Ascending aorta (tissue), 2 donors: ENCODE data around the gene BCL2L15. TPM values are rescaled to one million over a fixed set of nuclear protein-coding genes. Genes with fewer than 3 reads are reported as not detected.

ENCODE experiments used
- DNase-seq, 2 donors: peaks; one replicate each; pipeline ENCODE4 v3.0.0-alpha.2; 2019; ENCODE audit warnings: low spot score in 2 of 2
- H3K27ac ChIP-seq, 2 donors: fragments of 200-600 bp; sonication (generic); one replicate each; pipeline ENCODE4 v1.5.1; 2016 to 2017; ENCODE audit warnings: mild to moderate bottlenecking in 1 of 2
- H3K27me3 ChIP-seq: fragments of 200-600 bp; sonication (generic); one replicate; pipeline ENCODE4 v1.5.1; 2017
- H3K36me3 ChIP-seq, 2 donors: fragments of 200-600 bp; sonication (generic); one replicate each; pipeline ENCODE4 v1.5.1; 2016
- H3K4me1 ChIP-seq, 2 donors: fragments of 200-600 bp; sonication (generic); one replicate each; pipeline ENCODE4 v1.5.1; 2016 to 2017; ENCODE audit warnings: mild to moderate bottlenecking in 1 of 2
- H3K4me3 ChIP-seq, 2 donors: fragments of 200-600 bp; sonication (generic); one replicate each; pipeline ENCODE4 v1.5.1; 2016 to 2017; ENCODE audit warnings: mild to moderate bottlenecking in 1 of 2
- H3K9me3 ChIP-seq, 2 donors: fragments of 200-600 bp; sonication (generic); one replicate each; pipeline ENCODE4 v1.5.1; 2016
- CTCF ChIP-seq, 3 experiments: fragments of 200-600 bp in 2 of 3; fragments of 450-650 bp in 1 of 3; sonication (generic) in 2 of 3; IDR thresholded peaks; one replicate each; pipeline ENCODE4 v1.5.1; 2016 to 2019; ENCODE audit warnings: antibody characterized with exemption in 3 of 3, mild to moderate bottlenecking in 1 of 3, moderate library complexity in 1 of 3
- intact Hi-C: fragments of 100-400 bp; cut with DNase I; formaldehyde crosslinking; loops from one replicate; pipeline ENCODE4 v1.15.1; 2023
- total RNA-seq: library from RNA; depleted of rRNA; stranded (reverse); fragments of >200 nt; gene quantifications from one replicate; pipeline ENCODE4 v1.1.0, GENCODE V29; 2016

Gene BCL2L15
- total RNA-seq, 1 donor from 2014 or later = not detected

GRCh38 chr1:113890816-113891215 lies 3.4 kb upstream of the BCL2L15 start:
- Histone ChIP-seq H3K9me3 (no peaks in the 10 kb centered on the region), H3K4me3 (no peak overlapping the region), H3K27me3 (no peaks in the 10 kb centered on the region), H3K27ac (no peak overlapping the region), H3K4me1 (no peaks in the 10 kb centered on the region), H3K36me3 (peaks cover 8 to 16% of the 10 kb centered on the region in 2 donors)
- no peak for TF ChIP-seq CTCF (IDR thresholded peaks at IDR 0.05)
- DNase-seq = no peak
- intact Hi-C loops = no loop called here

- no peaks in the 10 kb centered on the region for H3K36me3 ChIP-seq
- H3K4me3 ChIP-seq = no peak overlapping the region
- no peak for DNase-seq
These were observed 672 bp downstream of the BCL2L15 start for GRCh38 chr1:113886417-113887401.

GRCh38 chr1:113881661-113882060 lies 5.7 kb downstream of the BCL2L15 start:
- intact Hi-C loops = no loop called here
- no peaks in the 10 kb centered on the region for H3K9me3 ChIP-seq
- no peaks in the 10 kb centered on the region for H3K27me3 ChIP-seq
- no peaks in the 10 kb centered on the region for H3K36me3 ChIP-seq
- no peak for DNase-seq
- H3K27ac ChIP-seq = no peak overlapping the region
- H3K4me3 ChIP-seq = no peak overlapping the region
- H3K4me1 ChIP-seq = no peaks in the 10 kb centered on the region
- TF ChIP-seq CTCF (IDR thresholded peaks at IDR 0.05) = no peak

More at GRCh38 chr1:113886417-113887401, 672 bp downstream of the BCL2L15 start:
- no peaks in the 10 kb centered on the region for H3K27me3 ChIP-seq
- H3K4me1 ChIP-seq = no peaks in the 10 kb centered on the region
- no peak for TF ChIP-seq CTCF (IDR thresholded peaks at IDR 0.05)
- no peaks in the 10 kb centered on the region for H3K9me3 ChIP-seq
- no peak overlapping the region for H3K27ac ChIP-seq
- intact Hi-C loops = no loop called here

GRCh38 chr1:113879739-113880038 lies 7.7 kb downstream of the BCL2L15 start:
- no peaks in the 10 kb centered on the region for H3K36me3 ChIP-seq
- DNase-seq = no peak
- H3K9me3 ChIP-seq = no peaks in the 10 kb centered on the region
- intact Hi-C loops = no loop called here
- H3K27ac ChIP-seq = no peak overlapping the region
- H3K4me1 ChIP-seq = no peaks in the 10 kb centered on the region
- no peaks in the 10 kb centered on the region for H3K27me3 ChIP-seq
- no peak overlapping the region for H3K4me3 ChIP-seq
- TF ChIP-seq CTCF (IDR thresholded peaks at IDR 0.05) = no peak

GRCh38 chr1:113876176-113876575 lies 11.2 kb downstream of the BCL2L15 start:
- no peaks in the 10 kb centered on the region for H3K9me3 ChIP-seq
- no peak for DNase-seq
- H3K27me3 ChIP-seq = no peaks in the 10 kb centered on the region
- H3K4me3 ChIP-seq = no peak overlapping the region
- intact Hi-C loops = no loop called here
- TF ChIP-seq CTCF (IDR thresholded peaks at IDR 0.05) = no peak
- H3K4me1 ChIP-seq = no peaks in the 10 kb centered on the region
- no peak overlapping the region for H3K27ac ChIP-seq
- no peaks in the 10 kb centered on the region for H3K36me3 ChIP-seq
